GM20000 (cell line): ENCODE measurements around the gene SNRNP200.

Experiments
- DNase-seq: peaks from one replicate; pipeline ENCODE4 v3.0.0; 2012; ENCODE audit warnings: low spot score
- TF ChIP-seq, protein P1 (sequence below): IDR thresholded peaks from 2 replicates; pipeline ENCODE4 v1.5.1; 2012; ENCODE audit warnings: mild to moderate bottlenecking, control low read depth; ENCODE audit errors: extremely low read depth, missing control alignments

Gene SNRNP200

DNA sequence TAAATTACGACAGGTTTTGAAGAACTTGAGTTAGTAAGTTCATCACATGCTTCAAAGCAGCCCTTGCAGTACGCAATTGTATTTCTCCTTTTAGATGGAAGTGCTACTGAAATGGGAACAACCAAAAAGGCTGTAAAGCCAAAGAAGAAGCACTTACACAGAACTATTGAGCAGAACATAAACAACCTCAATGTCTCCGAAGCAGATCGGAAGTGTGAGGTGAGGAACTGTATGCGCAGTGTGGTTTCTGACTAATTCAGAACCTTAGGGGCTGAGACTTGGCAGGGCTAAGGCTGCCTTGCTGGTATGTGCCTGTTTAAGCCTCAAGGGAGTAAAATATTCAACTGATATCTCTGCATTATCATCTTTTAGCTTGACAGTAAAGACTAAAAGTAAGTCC is 38.7 kb upstream of the SNRNP200 start:
- peak; percentile 64 for DNase-seq
- TF ChIP-seq, protein P1, sequence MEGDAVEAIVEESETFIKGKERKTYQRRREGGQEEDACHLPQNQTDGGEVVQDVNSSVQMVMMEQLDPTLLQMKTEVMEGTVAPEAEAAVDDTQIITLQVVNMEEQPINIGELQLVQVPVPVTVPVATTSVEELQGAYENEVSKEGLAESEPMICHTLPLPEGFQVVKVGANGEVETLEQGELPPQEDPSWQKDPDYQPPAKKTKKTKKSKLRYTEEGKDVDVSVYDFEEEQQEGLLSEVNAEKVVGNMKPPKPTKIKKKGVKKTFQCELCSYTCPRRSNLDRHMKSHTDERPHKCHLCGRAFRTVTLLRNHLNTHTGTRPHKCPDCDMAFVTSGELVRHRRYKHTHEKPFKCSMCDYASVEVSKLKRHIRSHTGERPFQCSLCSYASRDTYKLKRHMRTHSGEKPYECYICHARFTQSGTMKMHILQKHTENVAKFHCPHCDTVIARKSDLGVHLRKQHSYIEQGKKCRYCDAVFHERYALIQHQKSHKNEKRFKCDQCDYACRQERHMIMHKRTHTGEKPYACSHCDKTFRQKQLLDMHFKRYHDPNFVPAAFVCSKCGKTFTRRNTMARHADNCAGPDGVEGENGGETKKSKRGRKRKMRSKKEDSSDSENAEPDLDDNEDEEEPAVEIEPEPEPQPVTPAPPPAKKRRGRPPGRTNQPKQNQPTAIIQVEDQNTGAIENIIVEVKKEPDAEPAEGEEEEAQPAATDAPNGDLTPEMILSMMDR = no peak

- DNase-seq = no peak
- TF ChIP-seq, protein P1 = no peak
Measured at GRCh38 chr2:96342085-96342484, 36.7 kb upstream of the SNRNP200 start.

DNA sequence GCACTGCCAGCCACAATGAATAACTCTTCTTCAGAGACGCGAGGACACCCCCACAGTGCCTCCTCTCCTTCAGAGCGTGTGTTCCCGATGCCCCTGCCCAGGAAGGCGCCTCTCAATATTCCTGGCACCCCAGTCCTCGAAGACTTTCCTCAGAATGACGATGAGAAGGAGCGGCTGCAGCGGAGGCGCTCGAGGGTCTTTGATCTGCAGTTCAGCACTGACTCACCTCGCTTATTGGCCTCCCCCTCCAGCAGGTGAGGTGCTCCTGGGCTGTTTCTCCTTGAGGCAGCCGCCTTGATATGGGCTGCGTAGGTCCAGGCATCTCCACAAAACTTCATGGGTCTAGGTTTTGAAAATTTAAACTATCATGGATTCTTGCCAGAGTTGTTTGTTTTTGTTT is 36.3 kb upstream of the SNRNP200 start:
- TF ChIP-seq, protein P1 = no peak

GRCh38 chr2:96340493-96341414 is 35.4 kb upstream of the SNRNP200 start:
- DNase-seq = no peak

More for the DNA sequence above, 36.3 kb upstream of the SNRNP200 start:
- DNase-seq = no peak

DNA sequence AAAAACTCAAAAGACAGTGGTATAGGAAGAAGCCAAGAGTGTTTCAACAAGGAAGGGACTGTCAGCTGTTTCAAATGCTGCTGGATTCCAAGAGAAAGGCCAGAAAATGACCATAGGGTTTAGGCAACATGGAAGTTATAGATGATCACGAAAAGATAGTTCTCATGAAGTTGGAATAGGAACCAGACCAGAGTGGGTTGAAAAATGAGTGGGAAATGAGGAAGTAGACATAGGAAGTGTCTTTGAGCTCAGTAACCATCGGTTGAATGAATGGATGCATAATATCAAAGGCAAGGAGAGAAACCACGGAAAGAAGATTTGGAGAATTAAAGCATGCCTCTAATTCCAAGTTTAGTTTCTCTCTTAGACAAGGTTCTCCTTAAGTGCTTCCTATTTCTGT is 31.5 kb upstream of the SNRNP200 start:
- DNase-seq = no peak
- TF ChIP-seq, protein P1 = no peak

More at GRCh38 chr2:96340493-96341414, 35.4 kb upstream of the SNRNP200 start:
- TF ChIP-seq, protein P1 = no peak

GRCh38 chr2:96336104-96336775 is 30.9 kb upstream of the SNRNP200 start:
- DNase-seq = no peak

More at GRCh38 chr2:96336104-96336775, 30.9 kb upstream of the SNRNP200 start:
- TF ChIP-seq, protein P1 = no peak
